DOHH2 (cell line): Measurements from ENCODE around the gene CAPN11.

Experiments used
- H3F3A ChIP-seq: fragments of 200-600 bp; sonication (generic), shearing (Covaris generic); 2 replicates; pipeline ENCODE4 v1.6.0; 2016; ENCODE audit warnings: antibody characterized with exemption, mild to moderate bottlenecking; ENCODE audit not compliant: control insufficient read depth, insufficient read depth
- H3K27ac ChIP-seq: fragments of 200-600 bp; sonication (generic); 2 replicates; pipeline ENCODE4 v1.5.1; 2014; ENCODE audit warnings: low read depth, mild to moderate bottlenecking, low read length, moderate library complexity
- H3K27me3 ChIP-seq: fragments of 200-600 bp; sonication (generic); 2 replicates; pipeline ENCODE4 v1.6.1; 2014; ENCODE audit warnings: mild to moderate bottlenecking, low read length, mixed read lengths; ENCODE audit not compliant: control insufficient read depth
- H3K36me3 ChIP-seq: fragments of 200-600 bp; sonication (generic); 2 replicates; pipeline ENCODE4 v1.6.1; 2014; ENCODE audit warnings: mild to moderate bottlenecking, low read length, moderate library complexity, mixed read lengths; ENCODE audit not compliant: control insufficient read depth
- H3K4me1 ChIP-seq: fragments of 200-600 bp; sonication (generic); 2 replicates; pipeline ENCODE4 v1.6.1; 2014; ENCODE audit warnings: mild to moderate bottlenecking, low read length, mixed read lengths; ENCODE audit not compliant: control insufficient read depth
- H3K4me2 ChIP-seq: fragments of 200-600 bp; sonication (generic); 2 replicates; pipeline ENCODE4 v1.6.0; 2014; ENCODE audit warnings: mild to moderate bottlenecking, low read length, moderate library complexity
- H3K4me3 ChIP-seq: fragments of 200-600 bp; sonication (generic); 2 replicates; pipeline ENCODE4 v1.5.1; 2014; ENCODE audit warnings: mild to moderate bottlenecking, low read length, mixed read lengths
- H3K79me2 ChIP-seq: fragments of 200-600 bp; sonication (generic); 2 replicates; pipeline ENCODE4 v1.6.1; 2014; ENCODE audit warnings: mild to moderate bottlenecking, low read length, mixed read lengths; ENCODE audit not compliant: control insufficient read depth
- H3K9me2 ChIP-seq: fragments of 200-600 bp; sonication (generic); replicated peaks from 2 replicates; pipeline ENCODE4 v1.6.1; 2014; ENCODE audit warnings: mild to moderate bottlenecking, low read length, mixed read lengths; ENCODE audit not compliant: control insufficient read depth
- H3K9me3 ChIP-seq: fragments of 200-600 bp; sonication (generic); 2 replicates; pipeline ENCODE4 v1.6.1; 2014; ENCODE audit warnings: antibody characterized with exemption, low read length, mixed read lengths; ENCODE audit not compliant: control insufficient read depth, insufficient read depth
- H4K20me1 ChIP-seq: fragments of 200-600 bp; sonication (generic); 2 replicates; pipeline ENCODE4 v1.6.0; 2014; ENCODE audit warnings: low read depth, mild to moderate bottlenecking, antibody characterized with exemption, low read length, moderate library complexity; ENCODE audit not compliant: control insufficient read depth, insufficient read depth
- CTCF ChIP-seq: fragments of 200-600 bp; sonication (generic); IDR thresholded peaks from one replicate; pipeline ENCODE4 v1.5.1; 2014; ENCODE audit warnings: antibody characterized with exemption, mild to moderate bottlenecking, low read depth, low read length; ENCODE audit not compliant: poor library complexity, severe bottlenecking
- EZH2phosphoT487 ChIP-seq: fragments of 200-600 bp; sonication (generic); IDR thresholded peaks from 2 replicates; pipeline ENCODE4 v1.6.1; 2017; ENCODE audit warnings: borderline replicate concordance, mild to moderate bottlenecking, antibody characterized with exemption, low read length, moderate library complexity, mixed read lengths

The CAPN11 gene

DNA sequence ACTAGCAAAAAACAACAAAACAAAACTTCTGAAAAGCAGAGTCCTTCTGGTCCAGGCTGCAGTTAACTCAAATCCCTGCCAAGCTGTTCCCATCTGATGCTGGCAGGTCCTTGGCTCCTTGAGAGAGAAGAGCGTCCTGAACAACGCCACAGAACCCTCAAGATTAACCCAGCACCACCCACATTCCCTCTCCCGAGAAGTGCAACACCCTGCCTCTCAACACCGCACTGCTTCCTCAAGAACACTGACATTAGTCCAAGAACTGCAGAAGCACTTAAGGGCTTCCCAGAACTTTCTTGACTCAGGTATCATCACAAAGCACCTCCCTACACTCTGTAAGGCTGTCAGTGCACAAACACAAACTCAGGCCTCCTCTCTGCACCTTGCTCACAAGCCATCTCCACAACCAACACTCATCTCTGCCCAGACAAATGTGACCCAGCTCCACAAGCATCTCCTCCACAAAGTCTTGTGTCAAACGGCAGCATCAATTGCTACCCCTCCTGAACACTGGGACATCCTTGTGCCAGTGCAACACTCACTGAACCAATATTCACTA lies 38.8 kb upstream of the CAPN11 start:
- Histone ChIP-seq H3K79me2 (peaks cover 99% of the 10 kb centered on the region), H3K27ac (no peak overlapping the region), H3K4me2 (no peak overlapping the region), H3K9me2 (no peaks in the 10 kb centered on the region), H3K36me3 (peaks cover 76% of the 10 kb centered on the region), H3F3A (no peaks in the 10 kb centered on the region), H3K27me3 (no peaks in the 10 kb centered on the region), H3K4me3 (no peak overlapping the region), H4K20me1 (peaks cover 49% of the 10 kb centered on the region), H3K4me1 (peaks cover 39% of the 10 kb centered on the region), H3K9me3 (no peaks in the 10 kb centered on the region)
- TF ChIP-seq CTCF (no peak), EZH2phosphoT487 (no peak)

DNA sequence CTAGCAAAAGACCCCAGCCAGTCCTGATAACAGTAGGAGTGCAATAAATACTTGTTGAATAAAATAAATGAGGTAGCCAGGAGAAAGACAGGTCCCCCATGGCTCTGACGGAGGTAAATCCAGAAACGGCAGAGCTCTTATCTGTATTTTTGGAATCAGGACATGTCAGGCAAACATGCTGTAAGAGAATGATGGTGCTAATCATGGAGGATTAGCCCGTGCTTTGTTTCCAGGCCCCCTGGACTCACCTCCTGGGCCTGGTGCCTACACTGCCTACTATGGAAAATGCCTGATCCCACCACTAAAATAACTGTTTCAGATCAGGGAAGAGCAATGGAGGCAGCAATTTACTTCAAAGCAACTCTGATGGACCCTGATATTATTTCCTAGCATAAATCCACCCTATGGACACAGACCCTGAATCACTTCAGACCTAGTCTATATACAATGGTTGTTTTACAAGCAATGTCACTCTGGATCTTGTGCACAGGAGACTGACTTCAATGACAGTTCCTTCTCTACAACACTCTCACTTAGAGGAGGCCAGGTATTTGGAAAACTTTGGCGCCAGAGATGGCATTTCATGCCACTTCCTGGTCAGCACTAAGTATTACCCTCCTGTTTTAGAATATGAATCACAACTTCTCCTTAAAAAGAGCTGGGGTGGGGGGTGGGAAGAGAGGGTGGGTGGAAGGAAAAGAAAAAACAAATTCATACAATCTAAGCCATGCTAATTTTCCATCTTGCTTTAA lies 37.8 kb upstream of the CAPN11 start:
- Histone ChIP-seq H3K4me1 (peaks cover 50% of the 10 kb centered on the region), H3K79me2 (peaks cover 100% of the 10 kb centered on the region), H3K27ac (no peak overlapping the region), H4K20me1 (peaks cover 56% of the 10 kb centered on the region), H3K9me3 (no peaks in the 10 kb centered on the region), H3K4me2 (no peak overlapping the region), H3K27me3 (no peaks in the 10 kb centered on the region), H3K4me3 (no peak overlapping the region), H3K36me3 (peaks cover 74% of the 10 kb centered on the region), H3K9me2 (no peaks in the 10 kb centered on the region), H3F3A (no peaks in the 10 kb centered on the region)
- TF ChIP-seq EZH2phosphoT487 (no peak), CTCF (no peak)

DNA sequence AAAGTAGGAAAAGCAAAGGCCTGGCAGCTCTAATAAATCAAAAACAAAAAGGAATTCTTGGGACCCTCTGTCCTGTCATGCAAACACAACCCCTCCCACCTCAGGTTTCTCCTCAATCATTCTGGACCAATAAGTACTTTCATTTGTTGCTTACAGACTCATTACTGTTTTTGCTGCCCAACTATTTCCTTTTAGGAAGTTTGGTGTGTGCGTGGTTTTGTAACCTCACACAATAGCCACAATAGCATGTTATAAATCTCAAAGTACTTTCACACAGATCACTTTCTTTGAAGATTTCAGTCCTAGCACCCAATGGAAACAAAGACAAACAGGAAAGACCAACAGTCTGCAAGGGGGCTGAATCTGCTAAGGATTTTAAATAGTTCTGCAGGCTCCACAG lies 35.8 kb upstream of the CAPN11 start:
- no peaks in the 10 kb centered on the region for H3K9me2 ChIP-seq
- no peaks in the 10 kb centered on the region for H3F3A ChIP-seq
- peaks cover 97% of the 10 kb centered on the region for H3K79me2 ChIP-seq
- H4K20me1 ChIP-seq = peaks cover 56% of the 10 kb centered on the region
- no peaks in the 10 kb centered on the region for H3K27me3 ChIP-seq
- peak overlapping the region; percentile 19; the same call in 1 of the 2 replicates for H3K4me3 ChIP-seq
- TF ChIP-seq CTCF (no peak), EZH2phosphoT487 (no peak)
- H3K4me2 ChIP-seq = peak overlapping the region; percentile 72
- H3K36me3 ChIP-seq = peaks cover 67% of the 10 kb centered on the region
- no peak overlapping the region for H3K27ac ChIP-seq
- no peaks in the 10 kb centered on the region for H3K9me3 ChIP-seq
- H3K4me1 ChIP-seq = peaks cover 55% of the 10 kb centered on the region
